ENCODE measurements around the gene WDHD1. TPM values are rescaled to one million over a fixed set of nuclear protein-coding genes. Genes with fewer than 3 reads are reported as not detected.

WDHD1 gene
- total RNA-seq, 2 donors from 2014 or later: 0.66 to 1.0 TPM

- H3K4me1 ChIP-seq: no peaks in the 10 kb centered on the region
- TF ChIP-seq POLR2A (IDR thresholded peaks at IDR 0.05) (no peak), CTCF (IDR thresholded peaks at IDR 0.05) (no peak)
- no peaks in the 10 kb centered on the region for H3K9me3 ChIP-seq
- 87 to 89% methylated on average over 9 of the region's 9 CpGs for WGBS, 2 donors
- H3K27me3 ChIP-seq: no peaks in the 10 kb centered on the region
- H3K4me3 ChIP-seq: no peak overlapping the region
- H3K36me3 ChIP-seq (replicated peaks in 1 of 2; ENCODE audit: insufficient read depth in 1 of 2, low read depth in 2 of 2): no peaks in the 10 kb centered on the region
- ATAC-seq (no peak), DNase-seq (no peak)
- H3K27ac ChIP-seq: no peak overlapping the region
- intact Hi-C loops (cut with DNase I): no loop called here
These were observed 82.0 kb downstream of the WDHD1 start for GRCh38 chr14:54944737-54945391.

- no peaks in the 10 kb centered on the region for H3K27me3 ChIP-seq
- 86 to 98% methylated on average over 4 of the region's 4 CpGs for WGBS, 2 donors
- no peak overlapping the region for H3K27ac ChIP-seq
- no peaks in the 10 kb centered on the region for H3K9me3 ChIP-seq
- intact Hi-C loops (cut with DNase I): no loop called here
- H3K36me3 ChIP-seq (replicated peaks in 1 of 2; ENCODE audit: insufficient read depth in 1 of 2, low read depth in 2 of 2): no peaks in the 10 kb centered on the region
- no peak overlapping the region for H3K4me3 ChIP-seq
- ATAC-seq (no peak), DNase-seq (no peak)
- TF ChIP-seq CTCF (IDR thresholded peaks at IDR 0.05) (no peak), POLR2A (IDR thresholded peaks at IDR 0.05) (no peak)
- no peaks in the 10 kb centered on the region for H3K4me1 ChIP-seq
These were observed 84.0 kb downstream of the WDHD1 start for GRCh38 chr14:54942913-54943312.

- no peaks in the 10 kb centered on the region for H3K9me3 ChIP-seq
- H3K27me3 ChIP-seq: no peaks in the 10 kb centered on the region
- H3K4me1 ChIP-seq: no peaks in the 10 kb centered on the region
- intact Hi-C loops (cut with DNase I): no loop called here
- TF ChIP-seq POLR2A (IDR thresholded peaks at IDR 0.05): no peak
- no peak for TF ChIP-seq CTCF (IDR thresholded peaks at IDR 0.05)
- DNase-seq (no peak), ATAC-seq (no peak)
- H3K27ac ChIP-seq: no peak overlapping the region
- WGBS, 2 donors: 91 to 100% methylated on average over 1 of the region's 1 CpG
- H3K4me3 ChIP-seq: no peak overlapping the region
- no peaks in the 10 kb centered on the region for H3K36me3 ChIP-seq (replicated peaks in 1 of 2; ENCODE audit: insufficient read depth in 1 of 2, low read depth in 2 of 2)
These were observed 90.1 kb downstream of the WDHD1 start for GRCh38 chr14:54936816-54937215.

GRCh38 chr14:54935958-54936357 lies 90.9 kb downstream of the WDHD1 start:
- intact Hi-C loops (cut with DNase I): no loop called here
- H3K4me3 ChIP-seq: no peak overlapping the region
- H3K36me3 ChIP-seq (replicated peaks in 1 of 2; ENCODE audit: insufficient read depth in 1 of 2, low read depth in 2 of 2): no peaks in the 10 kb centered on the region
- no peak for ATAC-seq
- no peaks in the 10 kb centered on the region for H3K9me3 ChIP-seq
- 92 to 93% methylated on average over 5 of the region's 5 CpGs for WGBS, 2 donors
- no peaks in the 10 kb centered on the region for H3K4me1 ChIP-seq
- no peaks in the 10 kb centered on the region for H3K27me3 ChIP-seq
- DNase-seq: no peak
- no peak for TF ChIP-seq POLR2A (IDR thresholded peaks at IDR 0.05)
- TF ChIP-seq CTCF (IDR thresholded peaks at IDR 0.05): no peak
- no peak overlapping the region for H3K27ac ChIP-seq

- Histone ChIP-seq H3K4me3 (no peak overlapping the region), H3K27ac (no peak overlapping the region), H3K9me3 (no peaks in the 10 kb centered on the region), H3K36me3 (replicated peaks in 1 of 2; ENCODE audit: insufficient read depth in 1 of 2, low read depth in 2 of 2) (no peaks in the 10 kb centered on the region), H3K4me1 (no peaks in the 10 kb centered on the region), H3K27me3 (no peaks in the 10 kb centered on the region)
- intact Hi-C loops (cut with DNase I): no loop called here
- TF ChIP-seq POLR2A (IDR thresholded peaks at IDR 0.05) (no peak), CTCF (IDR thresholded peaks at IDR 0.05) (no peak)
- DNase-seq: no peak
- no peak for ATAC-seq
- WGBS, 2 donors: 45 to 50% methylated on average over 2 of the region's 2 CpGs
These were observed 91.8 kb downstream of the WDHD1 start for GRCh38 chr14:54935100-54935499.
